BJ (cell line): ENCODE results near the gene CFHR3. TPM values are rescaled to one million over a fixed set of nuclear protein-coding genes. Genes with fewer than 3 reads are reported as not detected.
"Not testable (repeated sequence)": the region's sequence is repeated elsewhere in the genome, so short reads cannot be mapped to it uniquely, and the experiment has no call there.

Source experiments
- CTCF ChIA-PET: fragments of 350-600 bp; formaldehyde crosslinking; extraction: SDS; loops from one replicate; lab custom pipeline; 2021; ENCODE audit warnings: antibody characterized with exemption, inconsistent platforms; lab: Yijun Ruan, JAX
- POLR2A ChIA-PET: fragments of 300-600 bp; sonication (Branson Sonifier 250); formaldehyde crosslinking; extraction: SDS; loops from one replicate; lab custom pipeline; 2021; ENCODE audit warnings: antibody characterized with exemption; lab: Charles Lee
- DNase-seq: peaks from one replicate; pipeline ENCODE4 v3.0.0-alpha.2; 2011; ENCODE audit warnings: low read depth
- H3K27me3 ChIP-seq: 2 replicates; pipeline ENCODE4 v1.6.0; 2011; ENCODE audit warnings: low read length; ENCODE audit not compliant: control insufficient read depth, insufficient read depth
- H3K36me3 ChIP-seq: 2 replicates; pipeline ENCODE4 v1.5.1; 2011; ENCODE audit warnings: low read length; ENCODE audit not compliant: control insufficient read depth, insufficient read depth
- H3K4me3 ChIP-seq: 2 replicates; pipeline ENCODE4 v1.5.1; 2011; ENCODE audit warnings: low read depth, mild to moderate bottlenecking, control low read depth, low read length
- polyA plus RNA-seq: library from polyadenylated mRNA; depleted of rRNA; stranded (reverse); fragments of >200 nt; gene quantifications from 2 replicates; pipeline ENCODE4 v1.2.3, GENCODE V29; 2011
- TF ChIP-seq, protein P1 (sequence below): IDR thresholded peaks from 2 replicates; pipeline ENCODE4 v1.5.1; 2011; ENCODE audit warnings: low read depth, mild to moderate bottlenecking, control low read depth, inconsistent platforms, low read length, moderate library complexity; ENCODE audit not compliant: insufficient read depth

Gene CFHR3
- polyA plus RNA-seq, 1 experiment: not detected

DNA sequence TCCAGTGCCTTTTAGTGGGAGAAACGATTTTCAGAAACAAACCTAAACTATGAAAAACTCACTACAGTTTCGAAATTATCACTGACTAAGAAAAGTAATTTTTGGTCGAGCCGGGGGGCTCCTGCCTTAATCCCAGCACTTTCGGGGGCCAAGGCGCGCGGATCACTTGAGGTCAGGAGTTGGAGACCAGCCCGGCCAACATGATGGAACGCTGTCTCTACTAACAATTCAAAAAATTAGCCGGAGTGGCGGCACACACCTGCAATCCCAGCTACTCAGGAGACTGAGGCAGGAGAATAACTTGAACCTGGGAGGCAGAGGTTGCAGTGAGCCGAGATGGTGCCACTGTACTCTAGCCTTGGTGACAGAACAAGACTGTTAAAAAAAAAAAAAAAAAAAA is 3.0 kb downstream of the CFHR3 start:
- Histone ChIP-seq H3K4me3 (no peak overlapping the region), H3K36me3 (no peaks in the 10 kb centered on the region), H3K27me3 (no peaks in the 10 kb centered on the region)
- POLR2A ChIA-PET: no interaction called here
- no peak for DNase-seq
- CTCF ChIA-PET: no interaction called here
- TF ChIP-seq, protein P1, sequence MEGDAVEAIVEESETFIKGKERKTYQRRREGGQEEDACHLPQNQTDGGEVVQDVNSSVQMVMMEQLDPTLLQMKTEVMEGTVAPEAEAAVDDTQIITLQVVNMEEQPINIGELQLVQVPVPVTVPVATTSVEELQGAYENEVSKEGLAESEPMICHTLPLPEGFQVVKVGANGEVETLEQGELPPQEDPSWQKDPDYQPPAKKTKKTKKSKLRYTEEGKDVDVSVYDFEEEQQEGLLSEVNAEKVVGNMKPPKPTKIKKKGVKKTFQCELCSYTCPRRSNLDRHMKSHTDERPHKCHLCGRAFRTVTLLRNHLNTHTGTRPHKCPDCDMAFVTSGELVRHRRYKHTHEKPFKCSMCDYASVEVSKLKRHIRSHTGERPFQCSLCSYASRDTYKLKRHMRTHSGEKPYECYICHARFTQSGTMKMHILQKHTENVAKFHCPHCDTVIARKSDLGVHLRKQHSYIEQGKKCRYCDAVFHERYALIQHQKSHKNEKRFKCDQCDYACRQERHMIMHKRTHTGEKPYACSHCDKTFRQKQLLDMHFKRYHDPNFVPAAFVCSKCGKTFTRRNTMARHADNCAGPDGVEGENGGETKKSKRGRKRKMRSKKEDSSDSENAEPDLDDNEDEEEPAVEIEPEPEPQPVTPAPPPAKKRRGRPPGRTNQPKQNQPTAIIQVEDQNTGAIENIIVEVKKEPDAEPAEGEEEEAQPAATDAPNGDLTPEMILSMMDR: no peak

DNA sequence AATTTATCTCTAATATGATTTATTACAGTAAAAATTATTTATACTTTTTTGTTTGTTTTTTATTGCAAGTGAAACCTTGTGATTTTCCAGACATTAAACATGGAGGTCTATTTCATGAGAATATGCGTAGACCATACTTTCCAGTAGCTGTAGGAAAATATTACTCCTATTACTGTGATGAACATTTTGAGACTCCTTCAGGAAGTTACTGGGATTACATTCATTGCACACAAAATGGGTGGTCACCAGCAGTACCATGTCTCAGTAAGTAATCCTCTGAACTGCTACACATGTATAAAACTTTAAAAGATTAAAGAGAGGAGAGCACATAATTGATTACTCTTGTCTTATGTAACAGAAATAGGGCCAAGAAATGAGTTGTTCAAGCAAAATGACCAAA is 4.5 kb downstream of the CFHR3 start:
- Histone ChIP-seq H3K36me3 (no peaks in the 10 kb centered on the region), H3K4me3 (no peak overlapping the region), H3K27me3 (no peaks in the 10 kb centered on the region)
- ChIA-PET POLR2A (no interaction called here), CTCF (no interaction called here)
- TF ChIP-seq, protein P1: no peak
- DNase-seq: no peak

DNA sequence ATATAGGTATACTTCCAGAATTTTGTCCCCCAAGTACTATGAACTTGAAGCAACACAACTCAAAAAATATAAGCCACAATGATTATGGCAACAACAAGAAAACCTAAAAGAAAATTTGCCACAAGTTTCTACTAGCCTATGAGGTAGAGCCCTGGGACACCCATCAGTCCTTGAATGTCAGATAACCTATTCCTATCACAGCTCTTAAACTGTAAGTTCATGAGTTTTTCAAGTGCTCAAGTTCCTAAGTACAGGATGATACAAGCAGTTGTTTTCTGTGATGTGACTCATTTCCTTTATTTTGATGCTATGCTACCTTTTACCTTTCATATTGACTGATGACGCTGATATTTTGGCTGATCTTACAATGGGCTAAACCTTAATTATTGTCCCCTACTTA is 16.6 kb downstream of the CFHR3 start:
- H3K4me3 ChIP-seq, POLR2A ChIA-PET, CTCF ChIA-PET, H3K27me3 ChIP-seq, H3K36me3 ChIP-seq, DNase-seq: not testable (repeated sequence)

DNA sequence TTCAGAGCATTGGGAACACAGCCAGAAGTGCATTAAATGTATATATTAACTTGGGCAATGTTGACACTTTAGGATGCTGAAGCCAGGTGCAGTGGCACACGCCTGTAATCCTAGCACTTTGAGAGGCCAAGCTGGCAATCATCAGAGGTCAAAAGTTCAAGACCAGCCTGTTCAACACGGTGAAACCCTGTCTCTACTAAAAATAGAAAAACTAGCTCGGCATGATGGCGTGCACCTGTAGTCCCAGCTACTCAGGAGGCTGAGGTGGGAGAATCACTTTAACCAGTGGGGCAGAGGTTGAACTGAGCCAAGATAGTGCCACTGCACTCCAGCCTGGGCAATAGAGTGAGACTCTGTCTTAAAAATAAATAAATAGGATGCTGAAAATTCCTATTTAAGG is 19.5 kb downstream of the CFHR3 start:
- POLR2A ChIA-PET, H3K4me3 ChIP-seq, DNase-seq, H3K27me3 ChIP-seq, CTCF ChIA-PET, H3K36me3 ChIP-seq: not testable (repeated sequence)

DNA sequence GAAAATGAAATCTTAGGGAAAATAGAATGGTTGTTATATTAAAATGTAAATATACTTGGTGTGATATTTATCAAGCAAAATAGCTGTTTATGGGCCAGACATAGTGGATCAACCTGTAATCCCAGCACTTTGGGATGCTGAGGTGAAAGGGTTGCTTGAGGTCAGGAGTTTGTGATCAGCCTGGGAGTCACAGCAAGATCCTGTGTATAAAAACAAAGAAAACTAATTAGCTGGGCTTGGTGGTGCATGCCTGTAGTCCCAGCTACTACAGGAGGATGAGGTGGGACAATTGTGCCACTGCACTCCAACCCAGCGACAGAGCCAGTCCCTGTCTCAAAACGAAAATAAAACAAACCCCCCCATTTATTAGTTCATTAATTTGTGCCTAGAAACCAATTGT is 23.3 kb downstream of the CFHR3 start:
- no peaks in the 10 kb centered on the region for H3K27me3 ChIP-seq
- ChIA-PET POLR2A (no interaction called here), CTCF (no interaction called here)
- H3K4me3 ChIP-seq: no peak overlapping the region
- H3K36me3 ChIP-seq: no peaks in the 10 kb centered on the region
- DNase-seq: no peak
- TF ChIP-seq, protein P1: no peak

DNA sequence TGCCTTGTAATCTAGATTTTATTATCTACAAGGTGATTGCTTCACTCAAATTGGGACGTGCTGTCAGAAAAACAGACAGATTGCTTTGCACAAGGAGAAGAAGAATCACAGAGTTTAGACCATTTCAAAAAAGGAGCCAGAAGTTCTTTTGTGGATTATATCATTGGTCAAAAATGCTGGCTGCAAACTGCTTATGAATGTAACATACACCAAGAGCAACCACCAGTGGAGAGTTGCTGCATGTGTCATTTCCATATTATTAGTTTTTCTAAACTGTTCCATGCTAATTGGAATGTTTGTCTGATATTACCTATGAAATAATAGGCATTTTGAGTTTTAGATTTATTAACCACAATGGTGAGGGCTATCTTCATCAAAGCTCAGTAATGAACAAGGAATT is 27.3 kb downstream of the CFHR3 start:
- CTCF ChIA-PET, POLR2A ChIA-PET, H3K36me3 ChIP-seq, H3K27me3 ChIP-seq, H3K4me3 ChIP-seq, DNase-seq: not testable (repeated sequence)

DNA sequence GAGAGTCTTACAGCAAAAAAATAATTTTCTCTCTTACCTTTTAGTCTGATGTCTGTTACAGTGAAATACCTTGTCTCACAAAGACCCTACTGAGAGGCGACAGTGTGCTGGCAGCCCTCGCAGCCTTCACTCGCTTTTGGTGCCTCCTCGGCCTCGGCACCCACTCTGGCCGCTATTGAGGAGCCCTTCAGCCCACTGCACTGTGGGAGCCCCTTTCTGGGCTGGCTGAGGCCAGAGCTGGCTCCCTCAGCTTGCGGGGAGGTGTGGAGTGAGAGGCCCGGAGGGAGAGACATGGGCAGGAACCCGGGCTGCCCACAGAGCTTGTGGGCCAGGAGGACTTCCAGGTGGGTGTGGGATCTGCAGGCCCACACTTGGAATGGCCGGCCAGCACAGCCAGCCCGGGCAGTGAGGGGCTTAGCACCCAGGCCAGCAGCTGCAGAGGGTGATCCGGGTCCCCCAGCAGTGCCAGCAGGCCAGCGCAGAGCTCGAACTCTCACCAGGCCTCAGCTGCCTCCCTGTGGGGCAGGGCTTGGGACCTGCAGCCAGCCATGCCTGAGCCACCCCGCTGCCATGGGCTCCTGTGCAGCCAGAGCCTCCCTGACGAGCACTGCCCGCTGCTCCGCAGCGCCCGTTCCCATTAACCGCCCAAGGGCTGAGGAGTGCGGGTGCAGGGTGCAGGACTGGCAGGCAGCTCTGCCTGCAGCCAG is 34.0 kb downstream of the CFHR3 start:
- CTCF ChIA-PET: no interaction called here
- no peak overlapping the region for H3K4me3 ChIP-seq
- DNase-seq: no peak
- H3K36me3 ChIP-seq: no peaks in the 10 kb centered on the region
- TF ChIP-seq, protein P1: no peak
- H3K27me3 ChIP-seq: no peaks in the 10 kb centered on the region
- POLR2A ChIA-PET: no interaction called here

DNA sequence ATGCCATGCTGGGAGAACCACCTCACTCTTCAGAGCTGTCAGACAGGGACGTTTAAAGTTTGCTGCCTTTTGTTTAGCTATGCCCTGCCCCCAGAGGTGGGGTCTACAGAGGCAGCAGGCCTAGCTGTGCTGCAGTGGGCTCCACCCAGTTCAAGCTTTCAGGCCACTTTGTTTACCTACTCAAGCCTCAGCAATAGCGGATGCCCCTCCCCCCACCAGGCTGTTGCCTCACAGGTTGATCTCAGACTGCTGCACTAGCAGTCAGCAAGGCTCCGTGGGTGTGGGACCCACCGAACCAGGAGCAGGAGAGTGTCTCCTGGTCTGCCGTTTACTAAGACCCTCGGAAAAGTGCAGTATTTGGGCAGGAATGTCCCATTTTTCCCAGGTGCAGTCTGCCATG is 42.8 kb downstream of the CFHR3 start:
- H3K36me3 ChIP-seq, CTCF ChIA-PET, H3K27me3 ChIP-seq, POLR2A ChIA-PET, H3K4me3 ChIP-seq, DNase-seq: not testable (repeated sequence)

DNA sequence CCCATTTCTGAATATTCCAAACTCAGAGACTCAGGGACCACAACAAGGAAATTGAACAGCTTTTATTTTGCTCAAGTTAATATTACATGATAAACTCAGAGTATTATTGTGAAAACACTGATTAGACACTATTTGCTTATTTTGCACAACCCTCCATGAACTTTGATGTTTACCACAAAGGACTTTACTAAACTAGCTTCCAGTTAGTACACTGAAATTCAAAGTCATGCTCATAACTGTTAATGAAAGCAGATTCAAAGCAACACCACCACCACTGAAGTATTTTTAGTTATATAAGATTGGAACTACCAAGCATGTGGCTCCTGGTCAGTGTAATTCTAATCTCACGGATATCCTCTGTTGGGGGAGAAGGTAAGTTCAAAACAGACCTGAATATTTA is 44.9 kb downstream of the CFHR3 start, which contains the start of gene CFHR1:
CFHR1 (plus strand) TSS at position 201 of the 400 bp plus-strand sequence; CDS start at position 315, 114 bp downstream.
- H3K36me3 ChIP-seq, DNase-seq, CTCF ChIA-PET: not testable (repeated sequence)

More for the DNA sequence above, 44.9 kb downstream of the CFHR3 start, which contains the start of gene CFHR1:
- POLR2A ChIA-PET, H3K4me3 ChIP-seq, H3K27me3 ChIP-seq: not testable (repeated sequence)
